ENCODE results near the gene CNTD1. TPM values are rescaled to one million over a fixed set of nuclear protein-coding genes. Genes with fewer than 3 reads are reported as not detected.
A peak's percentile ranks its signal among the peaks of the same experiment; 100 is the strongest.
"Not testable (repeated sequence)": the region's sequence is repeated elsewhere in the genome, so short reads cannot be mapped to it uniquely, and the experiment has no call there.

The CNTD1 gene
- total RNA-seq, 6 experiments from 2014 or later = 0.19 TPM; not detected in 5

GRCh38 chr17:42767512-42767911, 31.1 kb upstream of the CNTD1 start:
- TF ChIP-seq CTCF (IDR thresholded peaks at IDR 0.05) = no peak
- peaks cover 25% of the 10 kb centered on the region for H3K4me1 Mint-ChIP-seq (ENCODE audit: low read depth)
- H3K36me3 Mint-ChIP-seq (ENCODE audit: low read depth) = no peaks in the 10 kb centered on the region
- no peak overlapping the region for H3K4me3 Mint-ChIP-seq
- no peaks in the 10 kb centered on the region for H3K9me3 Mint-ChIP-seq
- no peak for DNase-seq
- H3K27me3 Mint-ChIP-seq (ENCODE audit: insufficient read depth) = peaks cover 5% of the 10 kb centered on the region; the same call in 1 of the 2 replicates
- H3K27ac Mint-ChIP-seq = no peak overlapping the region

GRCh38 chr17:42768006-42768405, 30.7 kb upstream of the CNTD1 start:
- not testable (repeated sequence) for DNase-seq; H3K27me3 Mint-ChIP-seq (ENCODE audit: insufficient read depth); H3K27ac Mint-ChIP-seq; H3K4me3 Mint-ChIP-seq; H3K36me3 Mint-ChIP-seq (ENCODE audit: low read depth); H3K9me3 Mint-ChIP-seq
- H3K4me1 Mint-ChIP-seq (ENCODE audit: low read depth) = peaks cover 26% of the 10 kb centered on the region

GRCh38 chr17:42769964-42770363, 28.7 kb upstream of the CNTD1 start:
- not testable (repeated sequence) for DNase-seq; H3K9me3 Mint-ChIP-seq; H3K36me3 Mint-ChIP-seq (ENCODE audit: low read depth); H3K4me3 Mint-ChIP-seq; H3K27ac Mint-ChIP-seq; H3K27me3 Mint-ChIP-seq (ENCODE audit: insufficient read depth)
- H3K4me1 Mint-ChIP-seq (ENCODE audit: low read depth) = peaks cover 36% of the 10 kb centered on the region

GRCh38 chr17:42772945-42773289, 25.7 kb upstream of the CNTD1 start:
- TF ChIP-seq CTCF (IDR thresholded peaks at IDR 0.05) = no peak
- no peak for DNase-seq
- Mint-ChIP-seq H3K36me3 (ENCODE audit: low read depth) (peaks cover 14% of the 10 kb centered on the region; the same call in 1 of the 2 replicates), H3K4me1 (ENCODE audit: low read depth) (peaks cover 41% of the 10 kb centered on the region), H3K9me3 (no peaks in the 10 kb centered on the region), H3K4me3 (peak overlapping the region; percentile 98), H3K27me3 (ENCODE audit: insufficient read depth) (peaks cover 7% of the 10 kb centered on the region), H3K27ac (peak overlapping the region; percentile 94)

GRCh38 chr17:42773290-42774035, 25.2 kb upstream of the CNTD1 start, which contains the start of gene VPS25:
VPS25 (plus strand) TSS chr17:42773449; CDS start chr17:42773476, 27 bp downstream.
- no peaks in the 10 kb centered on the region for H3K9me3 Mint-ChIP-seq
- DNase-seq = peak; percentile 83
- peaks cover 19% of the 10 kb centered on the region; the same call in 1 of the 2 replicates for H3K36me3 Mint-ChIP-seq (ENCODE audit: low read depth)
- peak within 1 kb of the TSS; percentile 94 for H3K27ac Mint-ChIP-seq
- peak within 1 kb of the TSS; percentile 98 for H3K4me3 Mint-ChIP-seq
- peaks cover 3% of the 10 kb centered on the region for H3K27me3 Mint-ChIP-seq (ENCODE audit: insufficient read depth)
- H3K4me1 Mint-ChIP-seq (ENCODE audit: low read depth) = peaks cover 39% of the 10 kb centered on the region
- peak; percentile 43 for TF ChIP-seq CTCF (IDR thresholded peaks at IDR 0.05)

GRCh38 chr17:42774066-42774745, 24.5 kb upstream of the CNTD1 start:
- no peak for TF ChIP-seq CTCF (IDR thresholded peaks at IDR 0.05)
- Mint-ChIP-seq H3K4me3 (peak overlapping the region; percentile 98), H3K27ac (peak overlapping the region; percentile 94), H3K36me3 (ENCODE audit: low read depth) (peaks cover 22% of the 10 kb centered on the region; the same call in 1 of the 2 replicates), H3K9me3 (no peaks in the 10 kb centered on the region), H3K4me1 (ENCODE audit: low read depth) (peaks cover 41% of the 10 kb centered on the region), H3K27me3 (ENCODE audit: insufficient read depth) (peaks cover 3% of the 10 kb centered on the region)
- peak; percentile 50 for DNase-seq

Data from HFFc6 (cell line).